GM19238 (cell line): ENCODE measurements around the gene INPP5A.
"Not testable (repeated sequence)": the region's sequence is repeated elsewhere in the genome, so short reads cannot be mapped to it uniquely, and the experiment has no call there.

Experiments
- DNase-seq: peaks from one replicate; pipeline ENCODE4 v3.0.0; 2011; ENCODE audit warnings: low spot score; ENCODE audit not compliant: insufficient read length

INPP5A gene

GRCh38 chr10:132810807-132811700, 273.5 kb downstream of the INPP5A start:
- no peak for DNase-seq

- no peak for DNase-seq
Observed at GRCh38 chr10:132811891-132812481, 274.4 kb downstream of the INPP5A start.

- no peak for DNase-seq
Observed at GRCh38 chr10:132812520-132812919, 274.9 kb downstream of the INPP5A start.

GRCh38 chr10:132813001-132813401, 275.4 kb downstream of the INPP5A start:
- no peak for DNase-seq

- no peak for DNase-seq
Observed at GRCh38 chr10:132813560-132814468, 276.2 kb downstream of the INPP5A start.

- no peak for DNase-seq
Observed at GRCh38 chr10:132814469-132814856, 276.9 kb downstream of the INPP5A start.

GRCh38 chr10:132815168-132815857, 277.7 kb downstream of the INPP5A start:
- no peak for DNase-seq

- no peak for DNase-seq
Observed at GRCh38 chr10:132816718-132817117, 279.1 kb downstream of the INPP5A start.

GRCh38 chr10:132817701-132818211, 280.2 kb downstream of the INPP5A start:
- no peak for DNase-seq

- DNase-seq: no peak
Observed at GRCh38 chr10:132820056-132820455, 282.5 kb downstream of the INPP5A start.

GRCh38 chr10:132825783-132826523, 288.4 kb downstream of the INPP5A start:
- not testable (repeated sequence) for DNase-seq

- no peak for DNase-seq
Observed at GRCh38 chr10:132826524-132827422, 289.2 kb downstream of the INPP5A start.

GRCh38 chr10:132827423-132827789, 289.8 kb downstream of the INPP5A start:
- no peak for DNase-seq

- no peak for DNase-seq
Observed at GRCh38 chr10:132827861-132828539, 290.4 kb downstream of the INPP5A start.

- no peak for DNase-seq
Observed at GRCh38 chr10:132828681-132829080, 291.1 kb downstream of the INPP5A start.

GRCh38 chr10:132829403-132829802, 291.8 kb downstream of the INPP5A start:
- no peak for DNase-seq

GRCh38 chr10:132832186-132832969, 294.8 kb downstream of the INPP5A start:
- DNase-seq: no peak
